ENCODE results near the gene LSR.
A peak's percentile ranks its signal among the peaks of the same experiment; 100 is the strongest.

LSR gene

GRCh38 chr19:35310811-35311465, 62.1 kb downstream of the LSR start:
- H3K27me3 ChIP-seq (ENCODE audit: insufficient read depth, insufficient read length), result no peaks in the 10 kb centered on the region
- no peak for DNase-seq (ENCODE audit: low read depth, low spot score)
- H3K4me3 ChIP-seq (ENCODE audit: insufficient read length, low read depth), result no peak overlapping the region
- H3K9me3 ChIP-seq (ENCODE audit: insufficient read depth, low read length), result no peaks in the 10 kb centered on the region
- H3K4me1 ChIP-seq (ENCODE audit: insufficient read depth, insufficient read length), result peaks cover 15% of the 10 kb centered on the region
- no peaks in the 10 kb centered on the region for H3K36me3 ChIP-seq (ENCODE audit: insufficient read depth, insufficient read length, low read length)
- no peak overlapping the region for H3K9ac ChIP-seq (ENCODE audit: insufficient read length, low read depth)
- TF ChIP-seq SUZ12 (IDR thresholded peaks at IDR 0.05; ENCODE audit: extremely low read depth, insufficient read depth, insufficient read length) (no peak), YY1 (IDR thresholded peaks at IDR 0.05; ENCODE audit: insufficient read depth, insufficient read length) (no peak), ZNF274 (IDR thresholded peaks at IDR 0.05; ENCODE audit: low read depth, low read length) (no peak)

- Histone ChIP-seq H3K9me3 (ENCODE audit: insufficient read depth, low read length) (no peaks in the 10 kb centered on the region), H3K4me1 (ENCODE audit: insufficient read depth, insufficient read length) (peaks cover 15% of the 10 kb centered on the region), H3K36me3 (ENCODE audit: insufficient read depth, insufficient read length, low read length) (no peaks in the 10 kb centered on the region), H3K9ac (ENCODE audit: insufficient read length, low read depth) (peak overlapping the region; percentile 32), H3K27me3 (ENCODE audit: insufficient read depth, insufficient read length) (no peaks in the 10 kb centered on the region), H3K4me3 (ENCODE audit: insufficient read length, low read depth) (no peak overlapping the region)
- DNase-seq (ENCODE audit: low read depth, low spot score), result no peak
- TF ChIP-seq YY1 (IDR thresholded peaks at IDR 0.05; ENCODE audit: insufficient read depth, insufficient read length) (no peak), ZNF274 (IDR thresholded peaks at IDR 0.05; ENCODE audit: low read depth, low read length) (no peak), SUZ12 (IDR thresholded peaks at IDR 0.05; ENCODE audit: extremely low read depth, insufficient read depth, insufficient read length) (no peak)
These were observed 63.3 kb downstream of the LSR start for GRCh38 chr19:35311901-35312665.

GRCh38 chr19:35313587-35313986, 64.8 kb downstream of the LSR start:
- Histone ChIP-seq H3K27me3 (ENCODE audit: insufficient read depth, insufficient read length) (no peaks in the 10 kb centered on the region), H3K4me1 (ENCODE audit: insufficient read depth, insufficient read length) (peaks cover 12% of the 10 kb centered on the region), H3K9me3 (ENCODE audit: insufficient read depth, low read length) (no peaks in the 10 kb centered on the region), H3K4me3 (ENCODE audit: insufficient read length, low read depth) (no peak overlapping the region), H3K36me3 (ENCODE audit: insufficient read depth, insufficient read length, low read length) (no peaks in the 10 kb centered on the region), H3K9ac (ENCODE audit: insufficient read length, low read depth) (no peak overlapping the region)
- DNase-seq (ENCODE audit: low read depth, low spot score), result no peak
- no peak for TF ChIP-seq SUZ12 (IDR thresholded peaks at IDR 0.05; ENCODE audit: extremely low read depth, insufficient read depth, insufficient read length)
- no peak for TF ChIP-seq ZNF274 (IDR thresholded peaks at IDR 0.05; ENCODE audit: low read depth, low read length)
- no peak for TF ChIP-seq YY1 (IDR thresholded peaks at IDR 0.05; ENCODE audit: insufficient read depth, insufficient read length)

- Histone ChIP-seq H3K9ac (ENCODE audit: insufficient read length, low read depth) (no peak overlapping the region), H3K9me3 (ENCODE audit: insufficient read depth, low read length) (no peaks in the 10 kb centered on the region), H3K4me1 (ENCODE audit: insufficient read depth, insufficient read length) (peaks cover 13% of the 10 kb centered on the region), H3K4me3 (ENCODE audit: insufficient read length, low read depth) (no peak overlapping the region), H3K36me3 (ENCODE audit: insufficient read depth, insufficient read length, low read length) (no peaks in the 10 kb centered on the region), H3K27me3 (ENCODE audit: insufficient read depth, insufficient read length) (no peaks in the 10 kb centered on the region)
- no peak for DNase-seq (ENCODE audit: low read depth, low spot score)
- TF ChIP-seq SUZ12 (IDR thresholded peaks at IDR 0.05; ENCODE audit: extremely low read depth, insufficient read depth, insufficient read length), result no peak
- no peak for TF ChIP-seq ZNF274 (IDR thresholded peaks at IDR 0.05; ENCODE audit: low read depth, low read length)
- TF ChIP-seq YY1 (IDR thresholded peaks at IDR 0.05; ENCODE audit: insufficient read depth, insufficient read length), result no peak
These were observed 65.2 kb downstream of the LSR start for GRCh38 chr19:35314031-35314430.

GRCh38 chr19:35314858-35315470, 66.2 kb downstream of the LSR start:
- Histone ChIP-seq H3K4me3 (ENCODE audit: insufficient read length, low read depth) (no peak overlapping the region), H3K9ac (ENCODE audit: insufficient read length, low read depth) (no peak overlapping the region), H3K4me1 (ENCODE audit: insufficient read depth, insufficient read length) (peaks cover 10% of the 10 kb centered on the region), H3K27me3 (ENCODE audit: insufficient read depth, insufficient read length) (no peaks in the 10 kb centered on the region), H3K36me3 (ENCODE audit: insufficient read depth, insufficient read length, low read length) (no peaks in the 10 kb centered on the region), H3K9me3 (ENCODE audit: insufficient read depth, low read length) (no peaks in the 10 kb centered on the region)
- no peak for DNase-seq (ENCODE audit: low read depth, low spot score)
- TF ChIP-seq SUZ12 (IDR thresholded peaks at IDR 0.05; ENCODE audit: extremely low read depth, insufficient read depth, insufficient read length), result no peak
- TF ChIP-seq ZNF274 (IDR thresholded peaks at IDR 0.05; ENCODE audit: low read depth, low read length), result no peak
- no peak for TF ChIP-seq YY1 (IDR thresholded peaks at IDR 0.05; ENCODE audit: insufficient read depth, insufficient read length)

- DNase-seq (ENCODE audit: low read depth, low spot score), result no peak
- Histone ChIP-seq H3K4me1 (ENCODE audit: insufficient read depth, insufficient read length) (peaks cover 9% of the 10 kb centered on the region), H3K4me3 (ENCODE audit: insufficient read length, low read depth) (no peak overlapping the region), H3K36me3 (ENCODE audit: insufficient read depth, insufficient read length, low read length) (no peaks in the 10 kb centered on the region), H3K9me3 (ENCODE audit: insufficient read depth, low read length) (no peaks in the 10 kb centered on the region), H3K9ac (ENCODE audit: insufficient read length, low read depth) (no peak overlapping the region), H3K27me3 (ENCODE audit: insufficient read depth, insufficient read length) (no peaks in the 10 kb centered on the region)
- TF ChIP-seq YY1 (IDR thresholded peaks at IDR 0.05; ENCODE audit: insufficient read depth, insufficient read length), result no peak
- no peak for TF ChIP-seq ZNF274 (IDR thresholded peaks at IDR 0.05; ENCODE audit: low read depth, low read length)
- no peak for TF ChIP-seq SUZ12 (IDR thresholded peaks at IDR 0.05; ENCODE audit: extremely low read depth, insufficient read depth, insufficient read length)
These were observed 67.1 kb downstream of the LSR start for GRCh38 chr19:35315883-35316282.

GRCh38 chr19:35316560-35316959, 67.8 kb downstream of the LSR start:
- H3K4me1 ChIP-seq (ENCODE audit: insufficient read depth, insufficient read length), result peaks cover 9% of the 10 kb centered on the region
- DNase-seq (ENCODE audit: low read depth, low spot score), result no peak
- no peak overlapping the region for H3K9ac ChIP-seq (ENCODE audit: insufficient read length, low read depth)
- H3K36me3 ChIP-seq (ENCODE audit: insufficient read depth, insufficient read length, low read length), result no peaks in the 10 kb centered on the region
- no peak overlapping the region for H3K4me3 ChIP-seq (ENCODE audit: insufficient read length, low read depth)
- H3K9me3 ChIP-seq (ENCODE audit: insufficient read depth, low read length), result no peaks in the 10 kb centered on the region
- TF ChIP-seq ZNF274 (IDR thresholded peaks at IDR 0.05; ENCODE audit: low read depth, low read length) (no peak), YY1 (IDR thresholded peaks at IDR 0.05; ENCODE audit: insufficient read depth, insufficient read length) (no peak), SUZ12 (IDR thresholded peaks at IDR 0.05; ENCODE audit: extremely low read depth, insufficient read depth, insufficient read length) (no peak)
- H3K27me3 ChIP-seq (ENCODE audit: insufficient read depth, insufficient read length), result no peaks in the 10 kb centered on the region

Measured in NT2/D1 (cell line).